HL-60/S4 (cell line): ENCODE data around the gene SOX2.

Experiments
- in situ Hi-C: fragments of 300-500 bp; cut with MboI; formaldehyde crosslinking; loops from 2 replicates; pipeline ENCODE4 v1.14.3; 2022; ENCODE audit warnings: low sequenced_read_pairs

Gene SOX2

GRCh38 chr3:181719991-181720680 lies 8.4 kb downstream of the SOX2 start:
- in situ Hi-C loops: loop anchor here (25.0 kb wide), 1 partner anchor 967 kb away; no protein-coding TSS in a partner anchor

GRCh38 chr3:181721046-181721875 lies 9.5 kb downstream of the SOX2 start:
- in situ Hi-C loops: loop anchor here (25.0 kb wide), 1 partner anchor 966 kb away; no protein-coding TSS in a partner anchor

GRCh38 chr3:181722156-181722555 lies 10.4 kb downstream of the SOX2 start:
- in situ Hi-C loops: loop anchor here (25.0 kb wide), 1 partner anchor 965 kb away; no protein-coding TSS in a partner anchor

GRCh38 chr3:181722766-181723425 lies 11.2 kb downstream of the SOX2 start:
- in situ Hi-C loops: loop anchor here (25.0 kb wide), 1 partner anchor 964 kb away; no protein-coding TSS in a partner anchor

GRCh38 chr3:181723625-181724191 lies 12.0 kb downstream of the SOX2 start:
- in situ Hi-C loops: loop anchor here (25.0 kb wide), 1 partner anchor 964 kb away; no protein-coding TSS in a partner anchor

- in situ Hi-C loops: loop anchor here (25.0 kb wide), 1 partner anchor 963 kb away; no protein-coding TSS in a partner anchor
These were observed 12.7 kb downstream of the SOX2 start for GRCh38 chr3:181724192-181724965.

GRCh38 chr3:181725131-181725731 lies 13.5 kb downstream of the SOX2 start:
- in situ Hi-C loops: no loop called here

- in situ Hi-C loops: no loop called here
These were observed 14.1 kb downstream of the SOX2 start for GRCh38 chr3:181725830-181726229.

- in situ Hi-C loops: no loop called here
These were observed 14.9 kb downstream of the SOX2 start for GRCh38 chr3:181726351-181727330.

- in situ Hi-C loops: no loop called here
These were observed 15.8 kb downstream of the SOX2 start for GRCh38 chr3:181727341-181728032.

GRCh38 chr3:181728470-181729340 lies 17.0 kb downstream of the SOX2 start:
- in situ Hi-C loops: no loop called here

- in situ Hi-C loops: no loop called here
These were observed 17.7 kb downstream of the SOX2 start for GRCh38 chr3:181729341-181729869.

- in situ Hi-C loops: no loop called here
These were observed 18.6 kb downstream of the SOX2 start for GRCh38 chr3:181730316-181730715.

GRCh38 chr3:181730934-181731333 lies 19.2 kb downstream of the SOX2 start:
- in situ Hi-C loops: no loop called here

- in situ Hi-C loops: no loop called here
These were observed 24.2 kb downstream of the SOX2 start for GRCh38 chr3:181735911-181736310.

- in situ Hi-C loops: no loop called here
These were observed 26.8 kb downstream of the SOX2 start for GRCh38 chr3:181738551-181738950.

- in situ Hi-C loops: no loop called here
These were observed 27.9 kb downstream of the SOX2 start for GRCh38 chr3:181739628-181740027.
